Activated CD4-positive, alpha-beta memory T cell treated with anti-CD3 and anti-CD28 coated beads for 36 hours (primary cell): ENCODE data around the gene FAM187B. TPM values are rescaled to one million over a fixed set of nuclear protein-coding genes. Genes with fewer than 3 reads are reported as not detected.
A peak's percentile ranks its signal among the peaks of the same experiment; 100 is the strongest.

Source experiments
- CTCF ChIA-PET: fragments of 350-600 bp; sonication (Branson Sonifier 250); formaldehyde crosslinking; loops from one replicate; lab custom pipeline; 2021; ENCODE audit warnings: antibody characterized with exemption, inconsistent platforms; lab: Charles Lee
- POLR2A ChIA-PET: fragments of 350-600 bp; sonication (Branson Sonifier 250); formaldehyde crosslinking; loops from one replicate; lab custom pipeline; 2021; ENCODE audit warnings: antibody characterized with exemption; lab: Charles Lee
- DNase-seq: peaks from one replicate; pipeline ENCODE4 v3.0.0-alpha.2; 2020
- H3K27ac Mint-ChIP-seq: one replicate; pipeline ENCODE4 v1.8.0; 2021; ENCODE audit warnings: mixed read lengths
- H3K27me3 Mint-ChIP-seq: one replicate; pipeline ENCODE4 v1.8.0; 2021; ENCODE audit warnings: mixed read lengths
- H3K36me3 Mint-ChIP-seq: one replicate; pipeline ENCODE4 v1.8.0; 2021; ENCODE audit warnings: mixed read lengths
- H3K4me1 Mint-ChIP-seq: one replicate; pipeline ENCODE4 v1.8.0; 2021; ENCODE audit warnings: low read depth, mixed read lengths
- H3K4me3 Mint-ChIP-seq: one replicate; pipeline ENCODE4 v1.8.0; 2021; ENCODE audit warnings: mild to moderate bottlenecking, mixed read lengths
- H3K9me3 Mint-ChIP-seq: one replicate; pipeline ENCODE4 v1.8.0; 2021; ENCODE audit warnings: mixed read lengths
- intact Hi-C: fragments of 100-400 bp; cut with micrococcal nuclease; formaldehyde crosslinking; loops from one replicate; pipeline ENCODE4 v1.15.1; 2023
- total RNA-seq, 2 experiments: library from RNA; stranded (reverse); gene quantifications; one replicate each; pipeline ENCODE4 v1.2.3, GENCODE V29; 2021

FAM187B gene
- total RNA-seq, 2 experiments from 2014 or later = 0.19 TPM; not detected in 1

- ChIA-PET POLR2A (interaction anchor here (0.6 to 1.2 kb wide), 2 partner anchors 28 to 126 kb away, joined by 3 to 4 read pairs; no protein-coding TSS in a partner anchor), CTCF (interaction anchor here (0.7 kb wide), 1 partner anchor 127 kb away, joined by 3 read pairs; no protein-coding TSS in a partner anchor)
- H3K36me3 Mint-ChIP-seq = peaks cover 36% of the 10 kb centered on the region
- H3K4me3 Mint-ChIP-seq = peak overlapping the region; percentile 87
- peak overlapping the region; percentile 93 for H3K27ac Mint-ChIP-seq
- intact Hi-C loops = loop anchor here (2.0 to 5.0 kb wide), 3 partner anchors 53 to 126 kb away; partner anchors contain the start of genes FXYD5 and FXYD7
- peak; percentile 77 for DNase-seq
- H3K9me3 Mint-ChIP-seq = no peaks in the 10 kb centered on the region
- no peaks in the 10 kb centered on the region for H3K27me3 Mint-ChIP-seq
- H3K4me1 Mint-ChIP-seq = peaks cover 28% of the 10 kb centered on the region
Observed at GRCh38 chr19:35267818-35268535, 39.4 kb upstream of the FAM187B start.

GRCh38 chr19:35267353-35267817, 38.8 kb upstream of the FAM187B start:
- ChIA-PET CTCF (no interaction called here), POLR2A (no interaction called here)
- peaks cover 28% of the 10 kb centered on the region for H3K4me1 Mint-ChIP-seq
- H3K36me3 Mint-ChIP-seq = peaks cover 35% of the 10 kb centered on the region
- DNase-seq = peak; percentile 51
- H3K27ac Mint-ChIP-seq = peak overlapping the region; percentile 93
- intact Hi-C loops = loop anchor here (5.0 kb wide), 1 partner anchor 125 kb away; the partner anchor contains the start of gene FXYD7
- H3K4me3 Mint-ChIP-seq = peak overlapping the region; percentile 87
- H3K9me3 Mint-ChIP-seq = no peaks in the 10 kb centered on the region
- no peaks in the 10 kb centered on the region for H3K27me3 Mint-ChIP-seq

GRCh38 chr19:35266520-35267352, 38.2 kb upstream of the FAM187B start:
- intact Hi-C loops = loop anchor here (5.0 kb wide), 1 partner anchor 124 kb away; the partner anchor contains the start of gene FXYD7
- ChIA-PET POLR2A (interaction anchor here (0.7 kb wide), 1 partner anchor 55 kb away, joined by 3 read pairs; no protein-coding TSS in a partner anchor), CTCF (interaction anchor here (0.8 to 1.6 kb wide), 2 partner anchors 55 to 125 kb away, joined by 3 to 5 read pairs; no protein-coding TSS in a partner anchor)
- Mint-ChIP-seq H3K36me3 (peaks cover 29% of the 10 kb centered on the region), H3K4me3 (peak overlapping the region; percentile 87), H3K27me3 (no peaks in the 10 kb centered on the region), H3K27ac (peak overlapping the region; percentile 93), H3K4me1 (peaks cover 23% of the 10 kb centered on the region), H3K9me3 (no peaks in the 10 kb centered on the region)
- no peak for DNase-seq

GRCh38 chr19:35265900-35266519, 37.5 kb upstream of the FAM187B start:
- intact Hi-C loops = loop anchor here (5.0 kb wide), 1 partner anchor 124 kb away; the partner anchor contains the start of gene FXYD7

GRCh38 chr19:35265126-35265899, 36.8 kb upstream of the FAM187B start:
- Mint-ChIP-seq H3K4me1 (peaks cover 18% of the 10 kb centered on the region), H3K36me3 (peaks cover 18% of the 10 kb centered on the region), H3K9me3 (no peaks in the 10 kb centered on the region), H3K27me3 (no peaks in the 10 kb centered on the region), H3K4me3 (peak overlapping the region; percentile 87), H3K27ac (peak overlapping the region; percentile 52)
- ChIA-PET CTCF (interaction anchor here (1.3 to 1.6 kb wide), 2 partner anchors 124 kb away, joined by 5 to 7 read pairs; no protein-coding TSS in a partner anchor), POLR2A (interaction anchor here (1.1 kb wide), 1 partner anchor 111 kb away, joined by 3 read pairs; the partner anchor contains the start of gene FXYD5)
- intact Hi-C loops = loop anchor here (5.0 kb wide), 1 partner anchor 123 kb away; the partner anchor contains the start of gene FXYD7
- no peak for DNase-seq

More at GRCh38 chr19:35265900-35266519, 37.5 kb upstream of the FAM187B start:
- Mint-ChIP-seq H3K36me3 (peaks cover 23% of the 10 kb centered on the region), H3K4me3 (peak overlapping the region; percentile 87), H3K9me3 (no peaks in the 10 kb centered on the region), H3K27me3 (no peaks in the 10 kb centered on the region), H3K27ac (peak overlapping the region; percentile 52), H3K4me1 (peaks cover 22% of the 10 kb centered on the region)
- CTCF ChIA-PET = interaction anchor here (0.8 to 1.6 kb wide), 2 partner anchors 54 to 125 kb away, joined by 3 to 5 read pairs; no protein-coding TSS in a partner anchor
- DNase-seq = no peak
- POLR2A ChIA-PET = interaction anchor here (0.7 kb wide), 1 partner anchor 54 kb away, joined by 3 read pairs; no protein-coding TSS in a partner anchor

GRCh38 chr19:35264268-35265125, 36.0 kb upstream of the FAM187B start:
- CTCF ChIA-PET = interaction anchor here (0.7 to 1.3 kb wide), 3 partner anchors 123 to 245 kb away, joined by 3 to 7 read pairs (median 3); no protein-coding TSS in a partner anchor
- Mint-ChIP-seq H3K4me3 (no peak overlapping the region), H3K27ac (peak overlapping the region; percentile 52), H3K9me3 (no peaks in the 10 kb centered on the region), H3K36me3 (peaks cover 18% of the 10 kb centered on the region), H3K27me3 (no peaks in the 10 kb centered on the region), H3K4me1 (peaks cover 14% of the 10 kb centered on the region)
- DNase-seq = no peak
- POLR2A ChIA-PET = interaction anchor here (0.9 to 1.1 kb wide), 2 partner anchors 13 to 110 kb away, joined by 3 read pairs; partner anchors contain the start of gene FXYD5
- intact Hi-C loops = loop anchor here (5.0 kb wide), 1 partner anchor 122 kb away; the partner anchor contains the start of gene FXYD7

GRCh38 chr19:35262101-35262761, 33.7 kb upstream of the FAM187B start:
- peak; percentile 8 for DNase-seq
- Mint-ChIP-seq H3K36me3 (peaks cover 19% of the 10 kb centered on the region), H3K9me3 (no peaks in the 10 kb centered on the region), H3K27me3 (no peaks in the 10 kb centered on the region), H3K4me1 (peaks cover 23% of the 10 kb centered on the region), H3K27ac (no peak overlapping the region), H3K4me3 (no peak overlapping the region)
- intact Hi-C loops = no loop called here
- CTCF ChIA-PET = no interaction called here
- POLR2A ChIA-PET = no interaction called here

GRCh38 chr19:35261356-35262100, 33.0 kb upstream of the FAM187B start:
- Mint-ChIP-seq H3K27ac (peak overlapping the region; percentile 25), H3K36me3 (peaks cover 18% of the 10 kb centered on the region), H3K9me3 (no peaks in the 10 kb centered on the region), H3K4me3 (no peak overlapping the region), H3K27me3 (no peaks in the 10 kb centered on the region), H3K4me1 (peaks cover 27% of the 10 kb centered on the region)
- peak; percentile 6 for DNase-seq
- ChIA-PET CTCF (no interaction called here), POLR2A (no interaction called here)
- intact Hi-C loops = no loop called here

GRCh38 chr19:35260694-35261304, 32.3 kb upstream of the FAM187B start:
- peak; percentile 8 for DNase-seq
- peaks cover 23% of the 10 kb centered on the region for H3K4me1 Mint-ChIP-seq
- ChIA-PET CTCF (interaction anchor here (0.9 kb wide), 1 partner anchor 118 kb away, joined by 3 read pairs; the partner anchor contains the start of gene FXYD7), POLR2A (no interaction called here)
- peaks cover 12% of the 10 kb centered on the region for H3K36me3 Mint-ChIP-seq
- H3K27ac Mint-ChIP-seq = peak overlapping the region; percentile 25
- no peaks in the 10 kb centered on the region for H3K9me3 Mint-ChIP-seq
- no peak overlapping the region for H3K4me3 Mint-ChIP-seq
- H3K27me3 Mint-ChIP-seq = no peaks in the 10 kb centered on the region
- intact Hi-C loops = no loop called here
